C4-2B (cell line): ENCODE measurements around the gene OR4C11.

Experiments
- H3K27ac ChIP-seq: fragments of 450-650 bp; 2 replicates; pipeline ENCODE4 v1.5.1; 2017
- ZFX ChIP-seq: fragments of 450-650 bp; IDR thresholded peaks from 2 replicates; pipeline ENCODE4 v1.6.1; 2017
- TF ChIP-seq, protein P1 (sequence below): fragments of 450-650 bp; conservative IDR thresholded peaks from 2 replicates; pipeline ENCODE4 v1.5.1; 2017; ENCODE audit warnings: mild to moderate bottlenecking

The OR4C11 gene, protein sequence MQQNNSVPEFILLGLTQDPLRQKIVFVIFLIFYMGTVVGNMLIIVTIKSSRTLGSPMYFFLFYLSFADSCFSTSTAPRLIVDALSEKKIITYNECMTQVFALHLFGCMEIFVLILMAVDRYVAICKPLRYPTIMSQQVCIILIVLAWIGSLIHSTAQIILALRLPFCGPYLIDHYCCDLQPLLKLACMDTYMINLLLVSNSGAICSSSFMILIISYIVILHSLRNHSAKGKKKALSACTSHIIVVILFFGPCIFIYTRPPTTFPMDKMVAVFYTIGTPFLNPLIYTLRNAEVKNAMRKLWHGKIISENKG

DNA sequence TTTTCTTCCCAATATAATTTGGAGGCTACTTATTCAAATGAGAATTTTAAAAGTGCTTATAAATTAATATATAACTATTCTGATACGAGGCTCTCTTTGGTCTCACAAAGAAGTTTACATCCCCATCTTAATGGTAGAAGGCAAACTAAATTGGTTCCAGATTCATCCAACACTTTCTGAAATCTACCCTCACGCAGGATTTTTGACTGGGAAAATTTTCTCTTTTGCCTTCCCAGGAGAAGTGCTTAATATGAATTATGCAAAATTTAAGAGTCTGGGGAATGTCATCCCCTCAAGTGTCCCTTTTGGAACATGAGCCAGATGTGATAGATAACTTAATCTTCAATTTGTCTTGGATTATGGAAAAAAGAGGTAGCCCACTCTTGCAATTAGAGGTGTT is at the start of gene OR4C11:
TSS of gene OR4C11 (minus strand) at position 101 of the 400 bp plus-strand sequence. CDS start 3,272 bp downstream, outside the sequence.
- TF ChIP-seq, protein P1, sequence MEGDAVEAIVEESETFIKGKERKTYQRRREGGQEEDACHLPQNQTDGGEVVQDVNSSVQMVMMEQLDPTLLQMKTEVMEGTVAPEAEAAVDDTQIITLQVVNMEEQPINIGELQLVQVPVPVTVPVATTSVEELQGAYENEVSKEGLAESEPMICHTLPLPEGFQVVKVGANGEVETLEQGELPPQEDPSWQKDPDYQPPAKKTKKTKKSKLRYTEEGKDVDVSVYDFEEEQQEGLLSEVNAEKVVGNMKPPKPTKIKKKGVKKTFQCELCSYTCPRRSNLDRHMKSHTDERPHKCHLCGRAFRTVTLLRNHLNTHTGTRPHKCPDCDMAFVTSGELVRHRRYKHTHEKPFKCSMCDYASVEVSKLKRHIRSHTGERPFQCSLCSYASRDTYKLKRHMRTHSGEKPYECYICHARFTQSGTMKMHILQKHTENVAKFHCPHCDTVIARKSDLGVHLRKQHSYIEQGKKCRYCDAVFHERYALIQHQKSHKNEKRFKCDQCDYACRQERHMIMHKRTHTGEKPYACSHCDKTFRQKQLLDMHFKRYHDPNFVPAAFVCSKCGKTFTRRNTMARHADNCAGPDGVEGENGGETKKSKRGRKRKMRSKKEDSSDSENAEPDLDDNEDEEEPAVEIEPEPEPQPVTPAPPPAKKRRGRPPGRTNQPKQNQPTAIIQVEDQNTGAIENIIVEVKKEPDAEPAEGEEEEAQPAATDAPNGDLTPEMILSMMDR, result no peak
- TF ChIP-seq ZFX, result no peak
- no peak within 1 kb of the TSS for H3K27ac ChIP-seq

DNA sequence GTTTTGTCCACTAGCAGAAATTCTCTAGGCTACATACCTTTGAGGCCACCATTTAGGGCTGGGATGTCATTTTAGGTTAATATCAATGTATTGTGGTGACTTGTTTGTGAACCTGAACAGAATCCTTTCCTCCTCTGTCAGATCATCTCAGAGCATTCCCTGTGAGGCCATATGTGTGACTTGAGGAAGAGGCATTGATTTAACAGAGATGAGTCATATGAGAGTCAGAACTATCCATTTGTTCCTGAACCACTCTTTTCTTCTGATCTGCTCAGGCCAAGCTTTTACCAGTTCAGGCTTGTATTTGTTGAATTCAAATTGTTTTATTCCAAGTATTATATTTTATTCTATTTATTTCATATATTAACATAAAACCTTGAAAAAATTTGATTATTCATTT is 47.7 kb upstream of the OR4C11 start:
- TF ChIP-seq, protein P1, result no peak
- no peak for TF ChIP-seq ZFX
- no peak overlapping the region for H3K27ac ChIP-seq

DNA sequence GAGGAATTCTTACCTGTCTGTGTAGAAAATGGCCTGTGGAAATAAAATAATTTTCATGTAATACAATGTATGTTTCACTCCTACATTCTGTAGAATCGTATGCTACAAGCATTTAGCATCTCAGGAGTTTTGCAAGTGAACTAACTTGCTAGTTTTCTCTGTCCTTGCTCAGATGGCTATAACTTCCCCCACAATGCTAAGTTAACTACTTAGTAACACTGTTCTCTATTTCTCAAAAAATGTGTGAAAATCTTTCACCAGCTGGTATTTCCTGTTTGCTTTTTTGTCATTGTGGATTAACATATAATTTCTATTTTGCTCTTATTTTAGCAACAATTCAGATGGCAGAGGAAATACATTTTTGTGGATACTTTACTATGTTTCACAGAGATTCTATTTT is 45.1 kb upstream of the OR4C11 start:
- no peak overlapping the region for H3K27ac ChIP-seq
- TF ChIP-seq ZFX, result no peak
- TF ChIP-seq, protein P1, result no peak

DNA sequence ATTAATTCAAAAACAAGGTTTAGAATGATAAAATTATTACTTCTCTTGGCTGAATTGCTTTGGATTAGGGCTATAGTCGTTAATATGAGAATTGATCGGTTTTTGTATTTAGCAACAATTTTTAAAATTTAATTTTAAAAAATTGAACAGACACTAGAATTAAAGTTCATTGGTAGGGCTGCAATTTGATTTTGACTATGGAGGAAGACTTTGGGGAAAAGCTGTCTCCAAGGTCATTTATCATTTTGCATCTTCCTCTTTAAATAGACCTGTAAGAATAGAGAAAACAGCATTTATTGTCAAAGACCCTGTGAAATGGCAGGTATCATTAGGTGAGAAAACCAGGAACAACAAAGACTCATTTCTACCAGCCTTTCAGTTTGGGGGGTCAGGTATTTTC is 40.6 kb upstream of the OR4C11 start, which contains the start of gene OR4S2:
TSS of gene OR4S2 (plus strand) at position 301 of the 400 bp plus-strand sequence. CDS start 2,577 bp downstream, outside the sequence.
- H3K27ac ChIP-seq, result no peak within 1 kb of the TSS
- no peak for TF ChIP-seq ZFX
- TF ChIP-seq, protein P1, result no peak

- TF ChIP-seq, protein P1, result no peak
- no peak for TF ChIP-seq ZFX
Measured at GRCh38 chr11:55634813-55635212, 27.4 kb upstream of the OR4C11 start, which contains the start of gene OR4P4. TSS of gene OR4P4 (plus strand) at chr11:55635113.

DNA sequence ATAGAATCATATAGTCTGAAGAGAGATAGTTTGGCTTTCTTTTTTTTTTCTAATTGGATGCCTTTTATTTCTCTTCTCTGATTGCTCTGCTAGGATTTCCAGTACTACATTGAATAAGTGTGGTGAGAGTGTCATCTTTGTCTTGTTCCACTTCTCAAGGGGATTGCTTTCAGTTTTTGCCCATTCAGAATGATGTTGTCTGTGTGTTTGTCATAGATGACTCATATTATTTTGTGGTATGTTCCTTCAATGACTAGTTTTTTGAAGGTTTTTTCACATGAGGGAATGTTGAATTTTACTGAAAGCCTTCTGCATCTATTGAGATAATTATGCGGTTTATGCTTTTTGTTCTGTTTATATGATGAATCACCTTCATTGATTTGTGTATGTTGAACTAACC is 17.1 kb upstream of the OR4C11 start:
- no peak for TF ChIP-seq ZFX
- TF ChIP-seq, protein P1, result no peak
- H3K27ac ChIP-seq, result no peak overlapping the region

More at GRCh38 chr11:55634813-55635212, 27.4 kb upstream of the OR4C11 start, which contains the start of gene OR4P4:
- H3K27ac ChIP-seq, result no peak within 1 kb of the TSS

DNA sequence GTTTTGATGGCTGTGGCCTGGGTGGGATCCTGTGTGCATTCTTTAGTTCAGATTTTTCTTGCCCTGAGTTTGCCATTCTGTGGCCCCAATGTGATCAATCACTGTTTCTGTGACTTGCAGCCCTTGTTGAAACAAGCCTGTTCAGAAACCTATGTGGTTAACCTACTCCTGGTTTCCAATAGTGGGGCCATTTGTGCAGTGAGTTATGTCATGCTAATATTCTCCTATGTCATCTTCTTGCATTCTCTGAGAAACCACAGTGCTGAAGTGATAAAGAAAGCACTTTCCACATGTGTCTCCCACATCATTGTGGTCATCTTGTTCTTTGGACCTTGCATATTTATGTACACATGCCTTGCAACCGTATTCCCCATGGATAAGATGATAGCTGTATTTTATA is 34.9 kb downstream of the OR4C11 start:
- H3K27ac ChIP-seq, result no peak overlapping the region
- TF ChIP-seq, protein P1, result no peak
